Measurements from ENCODE around the gene NRCAM.

- TF ChIP-seq CTCF (IDR thresholded peaks at IDR 0.05; ENCODE audit: insufficient read depth, low read length, poor library complexity, severe bottlenecking) (no peak), EZH2phosphoT487 (conservative IDR thresholded peaks at IDR 0.05; ENCODE audit: low read length) (no peak)
Observed at GRCh38 chr7:108157606-108158335, 298.5 kb downstream of the NRCAM start.

Data from SU-DHL-6 (cell line).